Right forelimb (tissue), 1 donor: ENCODE measurements around the gene CDKN2B-AS1.

ENCODE experiments used
- DNase-seq: peaks from one replicate; pipeline ENCODE4 v3.0.0-alpha.2; 2018

Gene CDKN2B-AS1

DNA sequence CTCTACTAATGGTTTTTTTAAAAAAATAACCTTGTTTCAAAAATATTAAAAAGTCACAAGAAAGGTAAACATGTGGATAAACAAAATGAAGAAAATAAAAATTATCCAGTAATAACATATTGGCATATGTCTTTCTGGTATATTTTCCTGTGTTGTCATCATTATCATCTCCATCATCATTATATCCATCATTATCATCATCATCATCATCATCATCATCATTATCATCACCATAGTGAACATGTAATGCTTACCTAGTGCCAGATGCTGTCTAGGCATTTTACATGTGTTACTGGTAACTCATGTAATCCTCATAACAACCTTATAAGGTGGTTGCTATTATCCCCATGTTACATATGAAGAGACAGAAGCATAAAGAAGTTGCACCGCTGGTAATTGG is 126.0 kb downstream of the CDKN2B-AS1 start:
- no peak for DNase-seq

DNA sequence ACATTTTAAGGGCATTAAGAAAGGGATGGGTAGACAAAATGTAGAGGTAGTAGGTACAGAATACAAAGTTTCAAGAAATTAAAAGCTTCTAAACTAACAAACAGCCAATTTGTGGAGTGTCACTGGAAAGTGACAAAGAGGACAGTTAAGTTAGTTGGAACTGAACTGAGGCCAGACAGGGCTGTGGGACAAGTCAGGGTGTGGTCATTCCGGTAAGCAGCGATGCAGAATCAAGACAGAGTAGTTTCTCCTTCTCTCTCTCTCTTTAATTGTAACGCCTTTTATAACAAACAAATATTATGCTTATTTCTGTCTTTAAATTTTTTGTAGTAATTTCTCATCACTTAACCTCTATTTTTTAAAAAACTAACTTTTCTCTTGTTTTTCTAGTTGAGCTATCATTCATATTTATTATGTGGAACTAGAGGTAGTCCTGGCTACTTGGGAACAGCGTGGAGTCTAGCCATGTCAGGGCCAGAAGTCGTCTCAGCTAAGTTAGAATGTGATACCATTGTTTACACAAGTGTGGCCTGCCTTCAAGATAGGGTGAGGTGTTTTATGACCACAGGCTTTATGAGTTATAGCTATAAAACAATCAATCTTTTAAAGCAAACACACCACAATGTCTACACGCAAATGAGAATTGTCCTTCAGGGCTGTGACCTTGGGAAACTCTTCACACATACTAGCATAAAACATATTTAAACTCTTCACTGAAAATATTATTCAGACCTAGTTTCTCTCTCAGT is 129.8 kb downstream of the CDKN2B-AS1 start:
- no peak for DNase-seq

DNA sequence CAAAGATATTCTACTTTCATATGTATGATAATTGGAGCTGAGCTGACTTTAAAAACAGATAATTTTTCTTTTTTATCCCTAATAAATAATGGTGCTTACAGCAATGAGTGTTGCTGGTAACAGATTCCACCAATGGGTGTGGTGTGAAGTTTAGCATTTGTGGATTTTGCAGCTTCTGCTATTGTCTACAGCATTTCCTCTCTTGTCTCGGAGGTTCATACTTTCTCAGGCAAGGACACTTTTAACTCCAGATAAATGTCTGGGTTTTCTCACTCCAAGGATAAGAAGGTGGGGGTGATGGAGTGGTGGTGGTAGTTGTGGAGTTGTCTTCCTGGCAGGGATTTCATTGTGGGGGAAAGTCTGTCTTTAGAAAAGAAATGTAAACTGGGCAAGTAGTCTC is 134.5 kb downstream of the CDKN2B-AS1 start:
- DNase-seq, result no peak

DNA sequence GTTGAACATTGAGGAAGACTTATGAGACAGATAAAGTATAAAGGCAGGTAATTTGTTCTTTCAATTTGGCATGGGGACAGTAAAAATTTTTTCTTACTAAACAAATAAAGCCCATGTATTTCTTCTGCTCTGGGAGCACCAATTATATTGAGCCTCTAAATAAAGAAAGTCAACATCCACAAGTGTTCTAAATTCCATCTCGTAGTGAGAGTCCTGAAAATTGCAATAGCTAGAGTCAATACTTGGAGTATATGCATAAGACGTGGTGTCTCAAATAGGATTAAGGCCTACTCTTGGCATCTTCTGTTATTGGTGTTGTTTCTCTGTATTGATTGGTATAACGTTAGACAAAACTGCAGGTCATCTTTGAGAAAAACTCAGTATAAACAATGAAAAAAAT is 135.0 kb downstream of the CDKN2B-AS1 start:
- DNase-seq, result no peak

DNA sequence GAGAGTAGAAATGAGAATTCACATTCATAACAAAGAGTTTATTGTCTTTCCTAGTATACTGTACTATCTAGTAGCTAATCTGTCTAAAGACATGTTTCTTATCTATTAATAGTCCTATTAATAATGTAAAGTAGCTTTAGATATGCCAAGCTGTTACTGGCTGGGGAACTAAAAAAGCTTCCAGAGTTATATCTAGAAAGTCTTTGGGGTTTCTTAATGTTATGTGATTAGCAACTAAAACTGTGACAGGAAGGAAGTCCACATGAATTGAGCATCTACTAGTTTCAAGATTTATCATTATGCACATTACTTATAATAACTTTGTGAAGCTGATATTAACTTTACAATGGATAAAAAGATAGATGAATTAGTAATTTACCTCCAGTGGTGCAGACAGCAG is 137.2 kb downstream of the CDKN2B-AS1 start:
- no peak for DNase-seq

DNA sequence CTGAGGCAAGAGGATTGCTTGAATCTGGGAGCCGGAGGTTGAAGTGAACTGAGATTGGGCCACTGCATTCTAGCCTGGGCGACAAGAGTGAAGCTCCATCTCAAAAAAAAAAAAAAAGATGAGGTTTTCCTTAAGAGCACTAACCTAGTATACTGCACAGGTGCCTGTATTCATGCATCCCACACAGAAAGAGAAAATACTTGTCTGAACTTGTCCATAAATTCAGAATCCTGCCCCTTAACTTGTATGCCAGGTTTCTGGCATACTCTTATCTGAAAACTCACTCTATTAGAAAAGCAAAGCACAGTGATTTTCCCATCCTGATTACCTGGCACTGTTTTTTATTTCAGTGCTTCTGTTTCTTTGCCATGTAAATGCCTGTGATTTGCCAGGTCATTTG is 139.8 kb downstream of the CDKN2B-AS1 start:
- no peak for DNase-seq

DNA sequence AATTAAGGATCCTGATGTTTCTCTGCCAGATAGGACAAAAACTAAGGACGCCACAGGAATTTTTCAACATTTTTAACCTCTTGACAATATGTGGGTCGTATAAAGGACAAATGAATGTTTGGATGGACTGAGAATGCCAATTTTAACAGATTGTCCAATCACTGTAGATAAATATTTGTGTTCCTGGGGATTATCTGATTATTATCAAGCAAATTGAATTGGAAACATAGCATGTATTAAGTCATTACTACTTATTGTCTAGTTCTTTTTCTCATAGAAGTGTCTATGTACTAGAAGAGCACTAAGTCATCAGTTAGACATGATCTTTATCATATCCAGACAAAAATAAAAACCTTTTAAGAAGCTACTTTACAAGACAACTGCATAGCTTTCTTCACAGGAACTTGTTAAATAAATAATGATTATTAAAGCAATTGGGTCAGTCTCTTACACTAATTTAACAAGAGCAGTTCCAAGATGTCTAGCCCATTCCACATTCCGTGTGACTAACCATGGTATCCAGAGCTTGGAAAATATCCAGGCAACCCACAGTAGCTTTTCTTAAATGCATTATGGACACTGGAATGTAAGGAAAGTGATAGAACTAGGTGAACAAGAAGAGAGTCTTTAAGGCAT is 142.0 kb downstream of the CDKN2B-AS1 start:
- DNase-seq, result no peak

DNA sequence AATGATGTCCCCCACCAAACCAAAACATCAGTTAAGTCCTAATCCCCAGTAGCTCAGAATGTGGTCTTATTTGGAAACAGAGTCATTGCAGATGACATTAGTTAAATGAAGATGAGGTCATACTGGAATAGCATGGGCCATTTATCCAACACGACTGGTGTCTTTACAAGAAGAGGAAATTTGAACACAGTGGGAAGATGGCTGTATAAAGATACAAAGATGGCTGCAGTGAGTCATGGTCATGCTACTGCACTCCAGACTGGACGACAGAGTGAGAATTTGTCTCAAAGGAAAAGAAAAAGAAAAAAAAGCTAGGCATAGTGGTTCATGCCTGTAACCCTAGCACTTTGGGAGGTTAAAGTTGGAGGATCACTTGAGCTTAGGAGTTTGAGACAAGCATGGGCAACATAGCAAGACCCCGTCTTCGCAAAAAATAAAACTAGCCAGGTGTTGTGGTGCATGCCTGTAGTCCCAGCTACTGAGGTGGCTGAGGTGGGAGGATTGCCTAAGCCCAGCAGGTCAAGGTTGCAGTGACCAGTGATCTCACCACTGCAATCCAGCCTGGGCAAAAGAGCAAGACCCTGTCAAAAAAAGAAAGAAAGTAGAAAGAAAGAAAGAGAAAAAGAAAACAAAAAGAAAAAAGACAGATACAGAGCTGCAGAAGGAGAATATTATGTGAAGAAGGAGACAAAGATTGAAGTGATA is 144.5 kb downstream of the CDKN2B-AS1 start:
- no peak for DNase-seq

DNA sequence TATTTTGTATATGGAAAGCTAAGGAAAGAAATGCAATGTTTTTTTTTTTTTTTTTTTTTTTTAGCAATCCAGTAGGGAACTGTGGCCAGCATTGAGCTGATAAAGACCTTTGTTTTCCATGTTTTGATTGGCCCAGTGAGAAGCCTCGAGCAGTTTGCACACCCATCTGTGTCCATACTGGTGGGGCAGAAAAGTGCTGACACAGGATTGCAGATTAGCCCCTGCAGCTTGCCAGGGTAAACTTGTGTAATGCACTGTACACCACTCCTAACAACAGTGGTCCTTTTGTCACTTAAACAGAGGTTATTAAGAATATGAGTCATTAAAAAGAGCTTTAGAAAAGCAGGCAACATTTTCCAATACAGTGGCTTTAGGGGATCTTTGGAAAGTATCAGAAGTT is 147.3 kb downstream of the CDKN2B-AS1 start:
- DNase-seq, result no peak

DNA sequence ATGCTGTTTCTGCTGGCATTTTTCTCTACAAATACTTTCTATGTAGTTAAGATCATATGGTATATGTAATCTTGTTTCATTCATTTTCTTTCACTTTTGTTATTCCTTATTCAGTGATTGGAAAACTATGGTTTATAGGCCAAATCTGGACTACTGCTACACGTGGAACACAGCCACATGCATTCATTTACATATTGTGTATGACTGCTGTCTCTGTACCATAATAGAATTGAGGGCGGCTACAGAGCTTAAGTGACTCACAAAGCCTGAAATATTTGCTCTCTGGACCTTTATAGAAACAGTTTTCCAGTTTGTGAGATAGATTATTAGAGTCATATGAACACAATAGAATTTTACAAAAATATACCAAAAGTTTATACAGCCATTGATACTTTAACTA is 148.1 kb downstream of the CDKN2B-AS1 start:
- no peak for DNase-seq

DNA sequence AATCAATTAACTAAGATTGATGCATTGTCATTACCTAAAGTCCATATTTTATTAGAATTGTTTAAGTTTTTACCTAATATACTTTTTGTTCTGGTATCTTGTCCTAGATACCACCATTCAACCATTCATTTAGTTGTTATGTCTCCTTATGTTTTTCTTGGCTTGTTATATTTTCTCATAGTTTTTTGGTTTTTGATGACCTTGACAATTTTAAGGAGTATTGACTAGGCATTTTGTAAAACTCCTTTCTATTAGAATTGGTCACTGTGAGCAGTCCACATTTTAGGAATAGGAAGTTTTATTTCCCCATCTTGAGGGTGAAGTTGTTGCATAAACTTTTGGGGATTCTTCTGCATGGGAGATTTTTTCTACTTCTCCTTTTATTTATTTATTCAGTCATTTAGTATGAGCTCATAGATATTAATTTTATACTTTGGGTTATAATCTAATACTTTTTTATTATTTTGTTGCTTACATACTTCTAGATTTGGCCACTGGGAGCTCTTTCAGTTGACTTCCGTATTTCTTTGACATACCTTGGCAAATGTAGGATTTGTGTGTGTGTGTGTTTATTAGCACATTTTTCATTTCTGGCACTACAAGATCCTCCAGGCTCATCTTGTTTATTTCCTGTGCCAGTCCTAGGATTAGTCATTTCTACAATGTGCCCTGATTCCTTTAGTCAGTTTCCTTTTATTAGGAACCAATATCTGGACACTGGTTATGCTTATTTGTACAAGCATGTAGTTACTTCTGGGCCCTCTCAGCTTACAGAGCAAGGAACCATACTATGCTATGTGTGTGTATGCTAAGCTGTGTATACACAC is 149.4 kb downstream of the CDKN2B-AS1 start:
- no peak for DNase-seq

DNA sequence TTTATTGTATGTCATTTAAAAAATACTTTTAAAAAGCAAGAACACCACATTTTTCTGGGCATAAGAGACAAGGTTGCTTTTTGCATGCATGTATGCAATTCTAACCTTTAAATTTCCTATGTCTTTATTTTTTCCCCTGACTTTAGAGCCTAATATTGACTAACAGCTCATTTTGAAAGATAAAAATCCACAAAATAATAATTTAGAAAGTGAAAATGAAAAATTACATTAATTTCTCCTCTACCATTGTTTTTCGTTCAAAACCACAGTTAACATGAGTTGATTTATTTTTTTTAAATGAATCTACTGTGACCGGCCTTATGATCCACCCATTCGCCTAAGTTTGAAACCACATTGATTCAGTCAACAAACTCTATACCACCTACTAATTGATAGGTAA is 152.0 kb downstream of the CDKN2B-AS1 start:
- DNase-seq, result no peak

DNA sequence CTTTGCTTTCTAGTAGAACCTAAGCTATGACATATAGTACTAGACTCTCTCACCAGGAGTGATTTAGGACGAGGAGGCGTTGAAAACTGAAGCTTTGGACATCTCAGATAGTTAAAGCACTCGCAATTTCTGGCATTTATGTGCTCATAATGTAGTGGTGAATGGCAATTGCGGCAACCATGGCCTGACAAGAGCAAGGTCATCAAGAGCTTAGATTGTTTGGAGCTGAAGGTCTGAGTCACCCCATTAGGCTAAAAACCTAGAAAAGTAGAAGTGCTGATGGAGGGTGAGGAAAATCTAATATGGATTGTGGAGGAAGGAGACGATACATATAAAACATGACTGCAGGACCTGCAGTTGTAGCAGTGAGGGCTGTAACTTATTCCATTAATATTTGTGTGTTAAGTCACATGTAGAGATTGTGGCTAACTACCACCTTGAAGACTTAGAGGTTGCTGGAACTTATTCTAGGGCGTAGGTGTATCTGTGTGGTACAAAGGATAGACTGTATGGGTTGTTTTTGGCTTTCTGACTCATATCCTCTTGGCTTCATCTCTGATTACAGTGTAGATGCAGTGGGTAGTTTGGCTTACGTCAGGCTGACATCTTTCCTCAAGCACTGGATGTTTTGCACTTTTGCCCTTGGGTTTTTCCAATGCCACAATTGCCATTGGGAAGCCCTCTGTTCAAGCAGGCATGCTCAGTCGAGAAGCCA is 153.4 kb downstream of the CDKN2B-AS1 start:
- no peak for DNase-seq

DNA sequence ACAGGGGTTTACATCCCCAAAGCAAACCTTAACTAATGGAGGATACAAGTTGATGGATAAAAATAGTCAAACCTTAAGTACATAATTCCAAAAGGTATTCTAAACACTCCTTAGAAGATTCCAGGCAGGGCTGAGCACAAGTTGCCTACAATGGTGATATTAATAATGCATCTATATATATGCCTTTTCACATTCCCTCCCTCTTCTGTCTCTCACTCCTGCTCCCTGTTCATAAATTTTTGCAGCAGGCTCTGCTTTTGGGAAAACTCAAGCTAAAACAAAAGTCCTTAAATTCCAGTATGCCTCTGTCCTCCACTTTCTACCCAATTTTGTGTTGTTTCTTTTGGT is 153.9 kb downstream of the CDKN2B-AS1 start:
- no peak for DNase-seq

DNA sequence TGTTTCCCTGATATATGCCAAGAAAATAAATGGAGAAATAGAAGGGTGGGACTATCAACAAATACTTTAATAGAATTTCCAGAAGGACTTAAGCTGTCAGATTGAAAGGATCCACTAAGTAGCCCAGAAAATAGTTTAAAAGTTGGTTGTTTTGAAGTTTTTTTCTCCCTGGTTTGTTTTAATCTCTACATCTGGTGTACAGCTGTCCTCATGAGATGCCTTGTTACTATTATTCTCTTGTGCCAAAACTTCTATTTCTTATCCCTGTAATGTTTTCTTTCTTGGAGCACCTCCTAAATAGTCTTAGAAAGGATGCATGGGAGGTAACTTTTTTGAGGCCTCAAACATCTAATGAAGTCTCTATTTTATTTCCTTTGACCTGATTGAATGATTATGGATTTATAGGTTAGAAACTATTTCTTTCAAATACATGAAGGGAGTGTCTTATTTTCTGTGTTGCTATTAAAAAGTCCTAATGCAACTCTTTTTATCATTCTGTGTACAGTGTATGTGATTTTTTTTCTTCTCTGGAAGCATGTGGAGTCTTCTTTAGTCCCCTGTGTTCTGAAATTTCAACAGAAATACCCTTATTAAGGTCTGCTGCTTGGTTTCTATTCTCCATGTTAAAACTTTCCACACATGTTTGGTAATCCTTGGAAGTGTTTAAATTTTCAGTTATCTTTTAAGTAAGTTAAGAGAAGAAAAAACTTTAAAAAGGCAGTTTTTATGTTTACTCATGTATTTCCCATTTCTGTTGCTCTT is 154.5 kb downstream of the CDKN2B-AS1 start:
- DNase-seq, result no peak

DNA sequence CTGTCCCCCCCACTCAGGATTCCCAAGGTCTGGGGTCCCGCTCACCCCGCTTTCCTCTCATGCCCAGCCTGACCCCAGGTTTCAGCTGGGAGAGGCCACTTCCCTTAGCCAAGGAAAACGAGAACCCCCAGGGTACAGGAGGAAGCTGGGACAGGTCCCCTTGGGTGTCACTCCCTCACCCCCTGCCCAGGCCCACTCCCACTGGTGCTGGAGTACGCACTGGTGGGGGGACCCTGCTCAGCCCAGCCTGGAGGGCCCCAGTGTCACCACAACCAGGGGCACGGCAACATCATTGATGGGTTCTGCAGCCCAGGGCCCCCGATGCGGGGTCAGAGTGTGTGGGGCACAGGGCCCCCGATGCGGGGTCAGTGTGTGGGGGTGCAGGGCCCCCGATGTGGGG is 159.5 kb downstream of the CDKN2B-AS1 start:
- no peak for DNase-seq

DNA sequence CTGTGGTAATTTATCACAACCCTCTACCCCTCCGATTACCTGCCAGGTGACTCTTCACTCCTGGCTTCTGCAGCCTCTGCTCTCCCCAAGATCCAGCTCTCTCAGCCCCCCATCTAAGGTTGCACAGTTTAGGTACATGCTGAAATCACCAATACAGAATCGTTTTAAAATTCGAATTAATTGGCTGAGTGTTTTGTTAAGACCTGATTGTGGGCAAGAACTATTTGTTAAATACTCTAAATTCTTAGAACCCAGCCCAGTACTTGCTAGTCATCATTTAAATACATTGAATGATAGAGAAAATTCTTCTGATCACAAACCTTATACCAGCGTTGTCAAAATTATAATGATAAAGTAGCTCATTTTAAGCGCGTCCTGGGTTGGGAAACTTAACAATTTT is 162.0 kb downstream of the CDKN2B-AS1 start:
- no peak for DNase-seq

DNA sequence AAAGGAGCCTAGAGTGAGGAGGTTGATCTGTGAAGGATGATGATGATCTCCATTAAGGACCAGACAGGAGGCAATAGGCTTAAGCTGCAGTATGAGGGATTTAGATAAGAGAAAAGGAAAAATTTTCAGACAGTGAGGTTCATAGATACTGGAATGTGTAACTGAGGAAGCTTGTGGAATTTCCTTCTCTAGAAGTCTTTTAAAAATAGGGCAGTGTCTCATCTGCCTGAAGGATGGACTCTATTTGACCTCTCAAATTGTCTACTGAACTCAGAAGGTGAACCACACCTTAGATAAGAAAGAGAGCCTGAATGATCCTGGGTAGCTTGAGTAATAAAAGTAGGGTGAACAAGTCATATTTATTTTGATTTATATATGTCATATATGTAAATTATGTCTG is 162.7 kb downstream of the CDKN2B-AS1 start:
- no peak for DNase-seq

DNA sequence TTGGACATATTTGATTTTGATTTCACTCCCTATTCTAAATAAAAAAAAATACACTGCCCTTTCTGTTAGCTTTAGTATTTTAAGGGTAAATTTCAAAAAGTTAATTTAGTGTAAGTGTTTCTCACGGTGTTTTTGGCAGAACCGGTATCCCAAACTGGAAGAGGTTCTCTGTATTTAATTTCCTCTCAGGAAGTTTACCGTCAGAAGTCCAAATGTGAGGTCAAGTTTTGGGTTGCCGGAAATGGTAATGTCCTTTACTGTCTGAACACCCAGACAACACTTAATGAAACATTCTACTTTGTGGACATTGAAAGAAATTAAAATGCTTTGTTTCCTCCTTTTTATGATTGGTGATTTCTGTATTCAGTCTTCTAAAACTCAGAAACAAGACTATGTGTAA is 163.2 kb downstream of the CDKN2B-AS1 start:
- DNase-seq, result no peak

DNA sequence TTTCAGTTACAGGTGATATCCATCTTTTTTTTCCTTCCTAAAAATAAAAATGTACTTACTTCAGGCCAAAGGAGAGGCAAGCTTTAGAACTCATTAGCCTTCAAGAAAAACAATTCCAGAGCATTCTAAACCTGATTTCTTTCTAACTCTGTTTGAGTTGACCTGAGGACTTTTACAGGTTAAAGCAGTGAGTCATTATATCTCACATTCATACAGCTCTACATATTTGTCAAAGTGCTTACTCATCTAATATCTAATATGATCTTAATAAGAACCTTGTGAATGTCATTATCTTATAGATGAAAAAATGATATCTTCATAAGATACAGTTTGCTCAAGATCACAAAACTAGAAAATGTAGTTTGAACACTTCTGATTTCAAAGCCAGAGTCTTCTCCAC is 163.7 kb downstream of the CDKN2B-AS1 start:
- DNase-seq, result no peak

DNA sequence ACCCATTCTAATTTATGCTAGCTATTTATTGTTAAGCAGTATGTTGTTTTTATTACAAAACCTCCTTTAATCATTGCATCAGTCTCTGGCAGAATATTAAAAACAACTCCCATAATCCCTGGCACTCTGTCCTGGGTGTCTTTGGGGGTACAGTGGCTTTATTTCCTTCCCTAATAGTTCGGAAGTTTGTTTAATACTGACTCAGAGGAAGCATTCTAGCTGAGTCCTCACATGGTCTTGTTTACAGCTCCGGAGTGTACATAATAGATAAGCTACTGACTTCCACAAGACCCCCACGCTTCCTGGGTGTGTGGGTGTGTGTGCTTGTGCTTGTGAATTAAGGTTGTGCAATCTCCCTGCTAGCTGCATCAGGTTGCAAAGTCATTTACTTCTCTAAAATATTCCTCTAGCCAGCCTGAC is 164.3 kb downstream of the CDKN2B-AS1 start:
- DNase-seq, result no peak

DNA sequence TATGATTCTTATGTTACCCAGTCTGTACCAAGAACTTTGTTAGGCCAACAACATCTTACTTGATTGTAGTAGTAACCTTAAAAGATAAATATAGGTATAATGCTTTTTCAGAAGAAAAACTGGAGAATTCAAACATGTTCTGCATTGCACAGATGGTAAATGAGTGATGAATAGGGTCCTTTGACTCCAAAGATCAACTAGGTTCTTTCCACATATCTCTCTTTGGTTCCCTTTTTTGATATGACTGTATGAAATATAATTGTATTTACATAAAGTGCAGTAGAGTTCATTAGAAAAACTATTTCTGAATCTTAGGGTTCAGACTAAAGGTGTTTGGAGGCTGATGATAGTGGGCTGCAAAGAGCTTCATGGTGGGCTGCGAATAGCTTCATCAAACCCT is 165.0 kb downstream of the CDKN2B-AS1 start:
- DNase-seq, result no peak
